ENCODE data around the gene STK32B. TPM values are rescaled to one million over a fixed set of nuclear protein-coding genes. Genes with fewer than 3 reads are reported as not detected.

STK32B gene
- polyA plus RNA-seq, 2 of the 4 experiments (the other 2 are of a cell fraction), result 7.6 to 12.1 TPM

DNA sequence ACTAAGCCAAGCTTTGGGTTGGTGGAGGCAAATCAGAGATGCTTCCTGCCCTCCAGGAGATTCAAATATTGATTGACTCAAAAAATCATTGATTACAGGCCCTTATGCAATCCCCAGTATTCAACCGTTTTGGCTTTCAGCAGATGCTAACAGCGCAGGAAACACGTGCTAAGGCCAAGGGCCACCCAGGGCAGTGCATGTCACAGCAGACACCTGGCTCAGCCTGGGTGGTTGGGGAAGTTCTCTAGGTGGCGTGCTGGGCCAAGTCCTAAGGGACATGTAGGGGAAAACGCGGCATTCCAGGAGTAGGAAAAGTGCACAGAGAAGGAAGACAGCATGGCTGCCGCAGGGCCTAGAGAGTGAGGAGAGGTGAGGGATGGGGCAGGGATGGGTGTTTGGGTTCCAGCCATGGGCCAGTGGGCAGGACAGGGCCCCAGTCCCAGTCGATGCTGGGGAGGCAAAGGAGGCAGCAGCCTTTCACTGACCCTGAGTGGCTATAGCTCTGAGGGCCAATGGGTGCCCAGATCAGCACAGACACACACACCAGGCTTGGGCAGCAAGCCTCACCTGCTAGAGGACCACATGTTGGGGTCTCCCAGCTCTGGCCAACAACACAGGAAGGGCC is 418.0 kb downstream of the STK32B start:
- POLR2A ChIA-PET, result no interaction called here
- no peak for DNase-seq (ENCODE audit: low read depth in 1 of 2, low spot score in 1 of 2)

DNA sequence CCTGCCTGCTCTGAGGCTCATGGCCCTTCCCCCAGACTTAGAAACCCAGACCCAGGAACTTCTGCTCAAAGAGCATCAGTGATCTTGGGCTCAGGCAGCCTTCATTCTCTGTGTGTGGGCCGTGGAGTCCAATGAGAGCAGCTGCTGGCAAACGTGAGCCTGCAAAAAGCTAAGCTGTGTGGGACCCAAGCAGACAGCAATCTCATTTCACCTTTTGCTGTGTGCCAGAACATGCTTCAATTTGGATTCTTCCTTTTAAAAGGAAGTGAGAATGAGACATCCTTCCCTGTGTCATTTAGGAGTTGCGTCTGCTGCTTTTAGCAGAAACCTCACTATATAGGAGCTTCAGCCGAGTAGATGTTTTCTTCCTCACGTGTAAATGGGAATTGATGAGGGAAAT is 418.6 kb downstream of the STK32B start:
- H3K4me3 ChIP-seq, result no peak overlapping the region
- CTCF ChIA-PET, result interaction anchor here (0.6 kb wide), 1 partner anchor 10 kb away, joined by 3 read pairs; no protein-coding TSS in a partner anchor
- H3K4me2 ChIP-seq, result no peak overlapping the region
- FAIRE-seq, result no peak
- H3K27ac ChIP-seq, result no peak overlapping the region
- no peak for DNase-seq (ENCODE audit: low read depth in 1 of 2, low spot score in 1 of 2)
- 87% methylated on average over 5 of the region's 5 CpGs for WGBS (ENCODE audit: missing lambda C conversion rate)
- H3K9me3 ChIP-seq, result no peaks in the 10 kb centered on the region
- no peak for TF ChIP-seq SREBF2 (IDR thresholded peaks at IDR 0.05)
- ATAC-seq, result no peak
- H3K4me1 ChIP-seq, result no peaks in the 10 kb centered on the region
- POLR2A ChIA-PET, result no interaction called here

More for the DNA sequence above, 418.0 kb downstream of the STK32B start:
- FAIRE-seq (no peak), ATAC-seq (no peak)
- 89% methylated on average over 7 of the region's 8 CpGs for WGBS (ENCODE audit: missing lambda C conversion rate)
- TF ChIP-seq, protein P1, sequence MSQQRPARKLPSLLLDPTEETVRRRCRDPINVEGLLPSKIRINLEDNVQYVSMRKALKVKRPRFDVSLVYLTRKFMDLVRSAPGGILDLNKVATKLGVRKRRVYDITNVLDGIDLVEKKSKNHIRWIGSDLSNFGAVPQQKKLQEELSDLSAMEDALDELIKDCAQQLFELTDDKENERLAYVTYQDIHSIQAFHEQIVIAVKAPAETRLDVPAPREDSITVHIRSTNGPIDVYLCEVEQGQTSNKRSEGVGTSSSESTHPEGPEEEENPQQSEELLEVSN (IDR thresholded peaks at IDR 0.05; ENCODE audit: borderline replicate concordance, low read depth), result no peak
- TF ChIP-seq, protein P2, sequence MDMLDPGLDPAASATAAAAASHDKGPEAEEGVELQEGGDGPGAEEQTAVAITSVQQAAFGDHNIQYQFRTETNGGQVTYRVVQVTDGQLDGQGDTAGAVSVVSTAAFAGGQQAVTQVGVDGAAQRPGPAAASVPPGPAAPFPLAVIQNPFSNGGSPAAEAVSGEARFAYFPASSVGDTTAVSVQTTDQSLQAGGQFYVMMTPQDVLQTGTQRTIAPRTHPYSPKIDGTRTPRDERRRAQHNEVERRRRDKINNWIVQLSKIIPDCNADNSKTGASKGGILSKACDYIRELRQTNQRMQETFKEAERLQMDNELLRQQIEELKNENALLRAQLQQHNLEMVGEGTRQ (IDR thresholded peaks at IDR 0.05), result no peak
- TF ChIP-seq TFCP2L1 (CRISPR knock-in tag; IDR thresholded peaks at IDR 0.05) (no peak), CBX8 (IDR thresholded peaks at IDR 0.05) (no peak), RARB (CRISPR knock-in tag; IDR thresholded peaks at IDR 0.05) (no peak), MAFK (IDR thresholded peaks at IDR 0.05; ENCODE audit: partially characterized antibody) (no peak), RNF2 (IDR thresholded peaks at IDR 0.05; ENCODE audit: borderline replicate concordance, low read depth) (no peak), POLR2AphosphoS2 (conservative IDR thresholded peaks at IDR 0.05; ENCODE audit: low read length) (no peak), MYC (IDR thresholded peaks at IDR 0.05; ENCODE audit: borderline replicate concordance, low read length) (no peak)
- TF ChIP-seq, protein P3, sequence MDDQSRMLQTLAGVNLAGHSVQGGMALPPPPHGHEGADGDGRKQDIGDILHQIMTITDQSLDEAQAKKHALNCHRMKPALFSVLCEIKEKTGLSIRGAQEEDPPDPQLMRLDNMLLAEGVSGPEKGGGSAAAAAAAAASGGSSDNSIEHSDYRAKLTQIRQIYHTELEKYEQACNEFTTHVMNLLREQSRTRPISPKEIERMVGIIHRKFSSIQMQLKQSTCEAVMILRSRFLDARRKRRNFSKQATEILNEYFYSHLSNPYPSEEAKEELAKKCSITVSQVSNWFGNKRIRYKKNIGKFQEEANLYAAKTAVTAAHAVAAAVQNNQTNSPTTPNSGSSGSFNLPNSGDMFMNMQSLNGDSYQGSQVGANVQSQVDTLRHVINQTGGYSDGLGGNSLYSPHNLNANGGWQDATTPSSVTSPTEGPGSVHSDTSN (IDR thresholded peaks at IDR 0.05), result no peak
- no peaks in the 10 kb centered on the region for H3K4me1 ChIP-seq
- no peak overlapping the region for H3K4me2 ChIP-seq
- no peaks in the 10 kb centered on the region for H3K9me3 ChIP-seq
- H3K27ac ChIP-seq, result no peak overlapping the region
- CTCF ChIA-PET, result interaction anchor here (0.6 to 1.3 kb wide), 2 partner anchors 9 to 10 kb away, joined by 3 read pairs; no protein-coding TSS in a partner anchor
- H3K4me3 ChIP-seq, result no peak overlapping the region

DNA sequence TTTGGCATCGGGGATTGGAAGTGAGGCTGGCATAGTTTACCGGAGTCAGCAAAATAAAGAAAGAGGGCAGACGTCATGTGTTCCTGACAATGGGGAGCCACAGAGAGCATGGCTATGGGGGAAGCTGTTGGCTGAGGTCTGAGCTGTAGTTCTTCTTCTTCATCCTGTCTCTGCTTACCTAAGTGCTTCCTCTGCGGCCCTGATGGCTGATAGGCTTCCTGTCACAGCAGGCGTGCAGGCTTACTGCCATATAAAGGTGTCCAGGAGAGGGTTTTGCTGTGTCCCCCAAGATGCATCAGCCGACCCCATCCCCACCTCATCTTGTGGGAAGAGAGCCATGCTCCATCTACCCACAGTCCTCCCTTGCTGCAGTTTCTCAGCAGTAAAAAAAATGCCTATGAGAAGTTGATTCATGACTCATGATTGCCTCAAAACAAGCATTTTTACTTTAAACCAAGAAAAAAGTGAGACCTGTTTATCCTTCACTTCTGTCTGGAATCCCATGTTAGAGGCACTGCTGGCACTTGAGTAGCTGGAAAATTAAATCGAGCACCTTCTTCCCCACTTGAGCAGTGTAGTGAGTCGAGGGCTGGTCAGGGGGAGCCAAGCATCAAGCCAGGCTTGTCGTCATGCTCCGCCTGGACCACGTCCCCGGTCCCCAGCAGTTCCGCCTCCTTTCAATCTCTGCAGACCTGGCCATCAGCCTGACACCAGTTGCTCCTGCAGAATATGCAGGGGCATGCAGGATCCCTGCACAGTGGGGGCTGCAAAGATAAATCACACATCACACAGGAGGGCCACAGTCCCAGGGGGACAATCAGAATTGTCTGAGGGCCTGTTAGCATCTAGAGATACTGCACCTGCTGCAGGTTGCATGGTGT is 419.3 kb downstream of the STK32B start:
- 84% methylated on average over 13 of the region's 13 CpGs for WGBS (ENCODE audit: missing lambda C conversion rate)
- no peak for DNase-seq (ENCODE audit: low read depth in 1 of 2, low spot score in 1 of 2)
- H3K4me1 ChIP-seq, result no peaks in the 10 kb centered on the region
- no peak for FAIRE-seq
- TF ChIP-seq ATOH8 (CRISPR knock-in tag; IDR thresholded peaks at IDR 0.05; ENCODE audit: low read depth) (no peak), ESRRA (IDR thresholded peaks at IDR 0.05; ENCODE audit: borderline replicate concordance, low read length) (no peak), MAFK (IDR thresholded peaks at IDR 0.05; ENCODE audit: partially characterized antibody) (no peak), ZSCAN20 (CRISPR knock-in tag; IDR thresholded peaks at IDR 0.05) (no peak), CBX2 (IDR thresholded peaks at IDR 0.05; ENCODE audit: borderline replicate concordance, low read depth) (no peak), ZC3H11A (IDR thresholded peaks at IDR 0.05) (no peak), PHF8 (IDR thresholded peaks at IDR 0.05; ENCODE audit: borderline replicate concordance, low read depth) (no peak), GATA3 (IDR thresholded peaks at IDR 0.05; ENCODE audit: borderline replicate concordance) (no peak), CHD4 (IDR thresholded peaks at IDR 0.05; ENCODE audit: borderline replicate concordance) (no peak), TFCP2L1 (CRISPR knock-in tag; IDR thresholded peaks at IDR 0.05) (no peak), HDAC2 (IDR thresholded peaks at IDR 0.05) (no peak), EHMT2 (IDR thresholded peaks at IDR 0.05; ENCODE audit: low read depth) (no peak), POLR2A (IDR thresholded peaks at IDR 0.05; ENCODE audit: low read length) (no peak), HOXB5 (CRISPR knock-in tag; IDR thresholded peaks at IDR 0.05) (no peak), NFE2L2 (conservative IDR thresholded peaks at IDR 0.05; ENCODE audit: low read length) (no peak)
- TF ChIP-seq, protein P3 (IDR thresholded peaks at IDR 0.05), result no peak
- H3K4me3 ChIP-seq, result no peak overlapping the region
- no peak overlapping the region for H3K4me2 ChIP-seq
- ChIA-PET CTCF (interaction anchor here (0.6 kb wide), 1 partner anchor 11 kb away, joined by 3 read pairs; no protein-coding TSS in a partner anchor), POLR2A (no interaction called here)
- no peak overlapping the region for H3K27ac ChIP-seq
- no peaks in the 10 kb centered on the region for H3K9me3 ChIP-seq
- ATAC-seq, result no peak

Measured in A549 (cell line).